Astrocyte (in vitro differentiated cells and primary cell): ENCODE measurements around the gene BORA. TPM values are rescaled to one million over a fixed set of nuclear protein-coding genes. Genes with fewer than 3 reads are reported as not detected.

Source experiments
- DNase-seq: peaks from one replicate; pipeline ENCODE4 v3.0.0-alpha.2; 2010; ENCODE audit warnings: low read depth
- FAIRE-seq: peaks from 2 replicates; lab custom pipeline; 2011; peaks lifted over from hg19 to GRCh38; lab: Jason Lieb, UNC
- H2AFZ ChIP-seq: 2 replicates; pipeline ENCODE4 v1.6.0; 2012; ENCODE audit warnings: low read depth, low read length, inconsistent platforms
- H3K27ac ChIP-seq: 2 replicates; pipeline ENCODE4 v1.5.1; 2011; ENCODE audit warnings: low read depth, low read length, inconsistent platforms
- H3K27me3 ChIP-seq: 2 replicates; pipeline ENCODE4 v1.6.0; 2011; ENCODE audit warnings: low read length, inconsistent platforms; ENCODE audit not compliant: insufficient read depth
- H3K36me3 ChIP-seq: 2 replicates; pipeline ENCODE4 v1.5.1; 2011; ENCODE audit warnings: low read length, inconsistent platforms; ENCODE audit not compliant: insufficient read depth
- H3K4me1 ChIP-seq: 2 replicates; pipeline ENCODE4 v1.5.1; 2011; ENCODE audit warnings: low read length, inconsistent platforms; ENCODE audit not compliant: insufficient read depth
- H3K4me2 ChIP-seq: 2 replicates; pipeline ENCODE4 v1.6.0; 2012; ENCODE audit warnings: low read length, inconsistent platforms
- H3K4me3 ChIP-seq: 2 replicates; pipeline ENCODE4 v1.5.1; 2011; ENCODE audit warnings: low read depth, mild to moderate bottlenecking, low read length, inconsistent platforms; ENCODE audit not compliant: insufficient read depth
- H3K79me2 ChIP-seq: 2 replicates; pipeline ENCODE4 v1.6.0; 2012; ENCODE audit warnings: mild to moderate bottlenecking, low read length, inconsistent platforms; ENCODE audit not compliant: insufficient read depth
- H3K9ac ChIP-seq: 2 replicates; pipeline ENCODE4 v1.6.0; 2012; ENCODE audit warnings: mild to moderate bottlenecking, low read length, inconsistent platforms
- H3K9me3 ChIP-seq: 2 replicates; pipeline ENCODE4 v1.5.1; 2012; ENCODE audit warnings: low read depth, mild to moderate bottlenecking, low read length, inconsistent platforms; ENCODE audit not compliant: insufficient read depth
- H4K20me1 ChIP-seq: 2 replicates; pipeline ENCODE4 v1.6.0; 2012; ENCODE audit warnings: low read length, inconsistent platforms; ENCODE audit not compliant: insufficient read depth
- H3K27ac Mint-ChIP-seq: one replicate; pipeline ENCODE4 v1.8.0; 2021; ENCODE audit warnings: mild to moderate bottlenecking, mixed read lengths; ENCODE audit not compliant: unreplicated experiment
- H3K27me3 Mint-ChIP-seq: one replicate; pipeline ENCODE4 v1.8.0; 2021; ENCODE audit warnings: low read depth, mixed read lengths; ENCODE audit not compliant: unreplicated experiment
- H3K36me3 Mint-ChIP-seq: one replicate; pipeline ENCODE4 v1.8.0; 2021; ENCODE audit warnings: low read depth, mixed read lengths; ENCODE audit not compliant: unreplicated experiment
- H3K4me1 Mint-ChIP-seq: one replicate; pipeline ENCODE4 v1.8.0; 2021; ENCODE audit warnings: low read depth, mixed read lengths; ENCODE audit not compliant: unreplicated experiment
- H3K4me3 Mint-ChIP-seq: one replicate; pipeline ENCODE4 v1.8.0; 2021; ENCODE audit warnings: mild to moderate bottlenecking, moderate library complexity, mixed read lengths; ENCODE audit not compliant: unreplicated experiment
- H3K9me3 Mint-ChIP-seq: one replicate; pipeline ENCODE4 v1.8.0; 2021; ENCODE audit warnings: mild to moderate bottlenecking, mixed read lengths; ENCODE audit not compliant: unreplicated experiment
- CTCF ChIP-seq: IDR thresholded peaks from 2 replicates; pipeline ENCODE4 v1.5.1; 2011; ENCODE audit warnings: low read depth, mild to moderate bottlenecking, inconsistent platforms, low read length, moderate library complexity; ENCODE audit not compliant: insufficient read depth
- EZH2 ChIP-seq: IDR thresholded peaks from 2 replicates; pipeline ENCODE4 v1.6.1; 2012; ENCODE audit warnings: mild to moderate bottlenecking, low read length, inconsistent platforms; ENCODE audit not compliant: insufficient read depth
- total RNA-seq: library from RNA; stranded (reverse); gene quantifications from 2 replicates; pipeline ENCODE4 v1.2.1, GENCODE V29; 2021

The BORA gene
- total RNA-seq, 1 donor from 2014 or later: 4.8 TPM

DNA sequence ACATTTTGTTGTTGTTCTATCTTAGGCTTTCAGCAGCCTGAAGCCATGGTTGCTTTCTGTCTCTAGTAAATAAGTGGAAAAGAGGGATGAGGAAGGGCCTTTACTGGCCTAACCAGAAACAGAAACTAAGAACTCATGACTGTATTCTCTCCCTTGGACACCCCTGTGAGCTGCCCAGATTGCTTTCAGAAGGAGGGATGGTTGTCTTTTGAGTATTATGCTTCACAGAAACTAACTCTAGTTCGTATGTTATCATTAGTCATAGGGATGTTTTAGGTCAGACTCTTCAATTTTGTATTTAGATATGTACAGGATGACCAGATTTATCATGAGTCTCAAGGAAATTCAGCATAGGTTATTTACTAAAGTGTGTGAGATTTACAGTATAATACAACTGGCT, 17.5 kb downstream of the BORA start:
- H3K27ac ChIP-seq: no peak overlapping the region
- Mint-ChIP-seq H3K36me3 (peaks cover 2% of the 10 kb centered on the region), H3K27ac (peak overlapping the region; percentile 75), H3K4me3 (no peak overlapping the region), H3K9me3 (no peaks in the 10 kb centered on the region), H3K27me3 (no peaks in the 10 kb centered on the region), H3K4me1 (peaks cover 1% of the 10 kb centered on the region)
- no peak overlapping the region for H2AFZ ChIP-seq
- FAIRE-seq (no peak), DNase-seq (no peak)
- no peaks in the 10 kb centered on the region for H3K4me1 ChIP-seq
- H3K9me3 ChIP-seq: no peaks in the 10 kb centered on the region
- H3K4me3 ChIP-seq: no peak overlapping the region
- peaks cover 40% of the 10 kb centered on the region for H3K36me3 ChIP-seq
- no peak overlapping the region for H3K4me2 ChIP-seq
- H3K9ac ChIP-seq: no peak overlapping the region
- peaks cover 16% of the 10 kb centered on the region for H3K79me2 ChIP-seq
- TF ChIP-seq EZH2 (no peak), CTCF (no peak)
- H3K27me3 ChIP-seq: no peaks in the 10 kb centered on the region
- H4K20me1 ChIP-seq: peaks cover 4% of the 10 kb centered on the region

DNA sequence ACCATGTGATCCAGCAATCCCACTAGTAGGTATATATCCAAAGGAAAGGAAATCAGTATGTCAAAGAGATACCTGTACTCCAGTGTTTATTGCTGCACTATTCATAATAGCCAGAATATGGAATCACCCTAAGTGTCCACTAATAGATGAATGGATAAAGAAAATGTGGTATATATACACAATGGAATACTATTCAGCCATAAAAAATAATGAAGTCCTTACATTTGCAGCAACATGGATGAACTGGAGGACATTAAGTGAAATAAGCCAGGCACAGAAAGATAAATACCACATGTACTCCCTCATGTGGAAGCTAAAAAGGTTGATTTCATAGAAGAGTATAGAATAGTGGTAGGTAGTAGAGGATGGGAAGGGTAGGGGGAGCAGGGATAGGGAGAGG, 23.5 kb downstream of the BORA start:
- no peak for TF ChIP-seq EZH2
- peaks cover 5% of the 10 kb centered on the region for H3K36me3 Mint-ChIP-seq
- Histone ChIP-seq H3K79me2 (peaks cover 12% of the 10 kb centered on the region), H3K27ac (no peak overlapping the region), H3K36me3 (peaks cover 58% of the 10 kb centered on the region), H2AFZ (no peak overlapping the region), H3K4me2 (no peak overlapping the region), H3K9me3 (no peaks in the 10 kb centered on the region), H4K20me1 (peaks cover 7% of the 10 kb centered on the region), H3K4me3 (no peak overlapping the region), H3K4me1 (no peaks in the 10 kb centered on the region), H3K9ac (no peak overlapping the region), H3K27me3 (no peaks in the 10 kb centered on the region)
- FAIRE-seq (no peak), DNase-seq (no peak)
- H3K4me3 Mint-ChIP-seq: no peak overlapping the region
- no peaks in the 10 kb centered on the region for H3K9me3 Mint-ChIP-seq
- no peak overlapping the region for H3K27ac Mint-ChIP-seq
- no peaks in the 10 kb centered on the region for H3K4me1 Mint-ChIP-seq
- no peaks in the 10 kb centered on the region for H3K27me3 Mint-ChIP-seq

GRCh38 chr13:72754111-72754510, 26.4 kb downstream of the BORA start:
- no peak overlapping the region for H2AFZ ChIP-seq
- H3K36me3 ChIP-seq: peaks cover 56% of the 10 kb centered on the region
- no peaks in the 10 kb centered on the region for H3K4me1 Mint-ChIP-seq
- no peak for TF ChIP-seq CTCF
- TF ChIP-seq EZH2: no peak
- no peaks in the 10 kb centered on the region for H3K27me3 Mint-ChIP-seq
- no peak overlapping the region for H3K27ac Mint-ChIP-seq
- no peaks in the 10 kb centered on the region for H3K9me3 Mint-ChIP-seq
- H3K4me3 Mint-ChIP-seq: no peak overlapping the region
- no peak overlapping the region for H3K9ac ChIP-seq
- no peaks in the 10 kb centered on the region for H3K9me3 ChIP-seq
- H3K27me3 ChIP-seq: no peaks in the 10 kb centered on the region
- H3K4me3 ChIP-seq: no peak overlapping the region
- peaks cover 6% of the 10 kb centered on the region for H3K36me3 Mint-ChIP-seq
- FAIRE-seq (no peak), DNase-seq (no peak)
- no peak overlapping the region for H3K4me2 ChIP-seq
- no peak overlapping the region for H3K27ac ChIP-seq
- peaks cover 3% of the 10 kb centered on the region for H4K20me1 ChIP-seq
- no peaks in the 10 kb centered on the region for H3K4me1 ChIP-seq
- H3K79me2 ChIP-seq: peaks cover 10% of the 10 kb centered on the region
